Fibroblast of lung (primary cell): ENCODE results near the gene DNAH9.

Experiments used
- EZH2 ChIP-seq: IDR thresholded peaks from 2 replicates; pipeline ENCODE4 v1.5.1; 2012; ENCODE audit warnings: low read length, control low read depth, mild to moderate bottlenecking; ENCODE audit errors: missing control alignments
- TF ChIP-seq, protein P1 (sequence below), 2 donors: IDR thresholded peaks in 1 of 2; conservative IDR thresholded peaks in 1 of 2; 1 replicate in 1 of 2; 2 replicates in 1 of 2; pipeline ENCODE4 v1.5.1; 2011 to 2012; ENCODE audit warnings: low read length in 2 of 2, control low read depth in 1 of 2, inconsistent platforms in 1 of 2, low read depth in 1 of 2, mild to moderate bottlenecking in 1 of 2

DNA sequence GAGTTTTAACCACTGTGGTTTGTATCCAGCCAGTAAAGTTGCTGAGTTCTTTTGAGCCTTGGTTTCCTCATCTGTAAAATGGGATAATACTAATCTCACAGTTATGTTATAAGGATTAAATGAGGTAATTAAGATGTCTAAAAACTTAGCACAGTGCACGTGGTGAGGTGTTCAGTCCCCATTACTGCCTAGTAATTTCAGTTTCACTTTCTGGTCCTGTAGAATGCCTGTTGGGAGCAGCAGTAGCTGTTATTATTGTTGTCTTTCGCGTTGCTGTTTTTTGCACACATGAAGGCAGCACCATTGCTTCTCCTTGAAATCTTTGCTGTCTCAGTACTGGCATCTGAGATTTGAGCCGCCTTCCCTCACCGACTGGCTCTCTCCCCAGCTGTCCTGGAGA, 182.4 kb downstream of the DNAH9 start:
- TF ChIP-seq, protein P1, sequence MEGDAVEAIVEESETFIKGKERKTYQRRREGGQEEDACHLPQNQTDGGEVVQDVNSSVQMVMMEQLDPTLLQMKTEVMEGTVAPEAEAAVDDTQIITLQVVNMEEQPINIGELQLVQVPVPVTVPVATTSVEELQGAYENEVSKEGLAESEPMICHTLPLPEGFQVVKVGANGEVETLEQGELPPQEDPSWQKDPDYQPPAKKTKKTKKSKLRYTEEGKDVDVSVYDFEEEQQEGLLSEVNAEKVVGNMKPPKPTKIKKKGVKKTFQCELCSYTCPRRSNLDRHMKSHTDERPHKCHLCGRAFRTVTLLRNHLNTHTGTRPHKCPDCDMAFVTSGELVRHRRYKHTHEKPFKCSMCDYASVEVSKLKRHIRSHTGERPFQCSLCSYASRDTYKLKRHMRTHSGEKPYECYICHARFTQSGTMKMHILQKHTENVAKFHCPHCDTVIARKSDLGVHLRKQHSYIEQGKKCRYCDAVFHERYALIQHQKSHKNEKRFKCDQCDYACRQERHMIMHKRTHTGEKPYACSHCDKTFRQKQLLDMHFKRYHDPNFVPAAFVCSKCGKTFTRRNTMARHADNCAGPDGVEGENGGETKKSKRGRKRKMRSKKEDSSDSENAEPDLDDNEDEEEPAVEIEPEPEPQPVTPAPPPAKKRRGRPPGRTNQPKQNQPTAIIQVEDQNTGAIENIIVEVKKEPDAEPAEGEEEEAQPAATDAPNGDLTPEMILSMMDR (conservative IDR thresholded peaks at IDR 0.05 in 1 of 2, IDR thresholded peaks at IDR 0.05 in 1 of 2; ENCODE audit: low read depth in 1 of 2, low read length in 2 of 2), result no peak
- TF ChIP-seq EZH2, result no peak
